Naive thymus-derived CD4-positive, alpha-beta T cell (primary cell): ENCODE results near the gene SLC37A2. TPM values are rescaled to one million over a fixed set of nuclear protein-coding genes. Genes with fewer than 3 reads are reported as not detected.

Experiments
- ATAC-seq: fragments of 150-1000 bp; cut with Tn5 transposase; 2 replicates; pipeline ENCODE4 v1.10.0; 2021; ENCODE audit warnings: mild to moderate bottlenecking, moderate library complexity
- CTCF ChIA-PET: fragments of 350-600 bp; sonication (Branson Sonifier 250); formaldehyde crosslinking; loops from one replicate; lab custom pipeline; 2021; ENCODE audit warnings: antibody characterized with exemption; lab: Charles Lee
- POLR2A ChIA-PET: fragments of 350-600 bp; sonication (Branson Sonifier 250); formaldehyde crosslinking; loops from one replicate; lab custom pipeline; 2021; ENCODE audit warnings: antibody characterized with exemption, inconsistent platforms; lab: Charles Lee
- DNase-seq, 9 donors: peaks; one replicate each; pipeline versions ENCODE4 v3.0.0 to v3.0.0-alpha.2; 2020 to 2022; ENCODE audit warnings: mixed read lengths in 1 of 9
- H3K27ac ChIP-seq: one replicate; pipeline ENCODE4 v1.7.0; 2013; ENCODE audit warnings: mild to moderate bottlenecking, low read depth, low read length, moderate library complexity
- H3K27me3 ChIP-seq, 2 donors: one replicate each; pipeline ENCODE4 v1.7.0; 2013; ENCODE audit warnings: low read length in 2 of 2, mild to moderate bottlenecking in 2 of 2, moderate library complexity in 2 of 2; ENCODE audit not compliant: control insufficient read depth in 2 of 2, insufficient read depth in 2 of 2
- H3K36me3 ChIP-seq, 3 experiments: 1 replicate in 2 of 3; 2 replicates in 1 of 3; pipeline ENCODE4 v1.7.0; 2013; ENCODE audit warnings: low read length in 3 of 3, mild to moderate bottlenecking in 3 of 3, moderate library complexity in 1 of 3; ENCODE audit not compliant: insufficient read depth in 3 of 3, control insufficient read depth in 2 of 3
- H3K4me1 ChIP-seq, 2 donors: one replicate each; pipeline ENCODE4 v1.7.0; 2013; ENCODE audit warnings: low read length in 2 of 2, mild to moderate bottlenecking in 2 of 2, moderate library complexity in 1 of 2; ENCODE audit not compliant: control insufficient read depth in 2 of 2, insufficient read depth in 2 of 2
- H3K4me3 ChIP-seq: 2 replicates; pipeline ENCODE4 v1.7.0; 2013; ENCODE audit warnings: mild to moderate bottlenecking, low read length
- H3K9me3 ChIP-seq, 3 experiments: 1 replicate in 2 of 3; 2 replicates in 1 of 3; pipeline ENCODE4 v1.7.0; 2013; ENCODE audit warnings: low read length in 3 of 3; ENCODE audit not compliant: control insufficient read depth in 2 of 3
- H3K27ac Mint-ChIP-seq, 9 donors: one replicate each; pipeline ENCODE4 v1.8.0; 2020 to 2022; ENCODE audit warnings: mixed read lengths in 9 of 9, mild to moderate bottlenecking in 8 of 9, moderate library complexity in 5 of 9, inconsistent platforms in 2 of 9
- H3K27me3 Mint-ChIP-seq, 5 donors: one replicate each; pipeline ENCODE4 v1.8.0; 2021 to 2022; ENCODE audit warnings: mixed read lengths in 5 of 5, mild to moderate bottlenecking in 1 of 5
- H3K36me3 Mint-ChIP-seq, 5 donors: one replicate each; pipeline ENCODE4 v1.8.0; 2020 to 2022; ENCODE audit warnings: mixed read lengths in 5 of 5, mild to moderate bottlenecking in 3 of 5, inconsistent platforms in 1 of 5
- H3K4me1 Mint-ChIP-seq, 7 donors: one replicate each; pipeline ENCODE4 v1.8.0; 2020 to 2022; ENCODE audit warnings: mixed read lengths in 7 of 7, mild to moderate bottlenecking in 3 of 7, inconsistent platforms in 1 of 7
- H3K4me3 Mint-ChIP-seq, 10 donors: one replicate each; pipeline ENCODE4 v1.8.0; 2020 to 2022; ENCODE audit warnings: mild to moderate bottlenecking in 10 of 10, mixed read lengths in 10 of 10, moderate library complexity in 6 of 10, inconsistent platforms in 2 of 10
- H3K9me3 Mint-ChIP-seq, 11 donors: one replicate each; pipeline ENCODE4 v1.8.0; 2020 to 2022; ENCODE audit warnings: mixed read lengths in 11 of 11, mild to moderate bottlenecking in 4 of 11, inconsistent platforms in 1 of 11, moderate library complexity in 1 of 11
- intact Hi-C, 2 donors: fragments of 100-400 bp; cut with micrococcal nuclease; formaldehyde crosslinking; loops; one replicate each; pipeline ENCODE4 v1.15.1; 2023
- polyA plus RNA-seq, 2 donors: library from polyadenylated mRNA; unstranded; fragments of 300-500 nt; fragmentation: Illumina TruSeq; gene quantifications; one replicate each; pipeline ENCODE4 v1.2.3, GENCODE V29; 2021
- total RNA-seq, 6 experiments: library from RNA in 5 of 6; stranded (reverse) in 5 of 6; gene quantifications; 1 replicate in 5 of 6; 2 replicates in 1 of 6; pipeline ENCODE4 v1.2.3 and lab custom pipeline; 2021 to 2026

SLC37A2 gene
- total and polyA plus RNA-seq, 7 experiments from 2014 or later = 0.07 to 16.3 (median 1.9) TPM

GRCh38 chr11:125069008-125069407 is 5.9 kb downstream of the SLC37A2 start:
- Mint-ChIP-seq H3K9me3 (no peaks in the 10 kb centered on the region), H3K27me3 (peaks cover 32 to 64% (median 53%) of the 10 kb centered on the region in 5 donors), H3K27ac (no peak overlapping the region), H3K4me1 (peaks cover 0 to 21% (median 7%) of the 10 kb centered on the region in 7 donors), H3K4me3 (no peak overlapping the region), H3K36me3 (peaks cover 0 to 3% (median 0%) of the 10 kb centered on the region in 5 donors)
- intact Hi-C loops = no loop called here
- ChIA-PET POLR2A (no interaction called here), CTCF (no interaction called here)
- H3K27me3 ChIP-seq = peaks cover 0 to 6% of the 10 kb centered on the region in 2 donors
- no peaks in the 10 kb centered on the region for H3K36me3 ChIP-seq
- no peak for ATAC-seq
- no peak overlapping the region for H3K4me3 ChIP-seq
- no peak for DNase-seq
- H3K27ac ChIP-seq = no peak overlapping the region
- no peaks in the 10 kb centered on the region for H3K9me3 ChIP-seq
- peaks cover 0 to 1% of the 10 kb centered on the region in 2 donors for H3K4me1 ChIP-seq

GRCh38 chr11:125069796-125070195 is 6.7 kb downstream of the SLC37A2 start:
- Mint-ChIP-seq H3K9me3 (no peaks in the 10 kb centered on the region), H3K4me3 (no peak overlapping the region), H3K27ac (no peak overlapping the region), H3K4me1 (peaks cover 0 to 17% (median 0%) of the 10 kb centered on the region in 7 donors), H3K27me3 (peaks cover 24 to 59% (median 50%) of the 10 kb centered on the region in 5 donors), H3K36me3 (peaks cover 0 to 3% (median 0%) of the 10 kb centered on the region in 5 donors)
- POLR2A ChIA-PET = no interaction called here
- no peak for DNase-seq
- Histone ChIP-seq H3K36me3 (no peaks in the 10 kb centered on the region), H3K9me3 (no peaks in the 10 kb centered on the region), H3K27ac (no peak overlapping the region), H3K27me3 (no peaks in the 10 kb centered on the region), H3K4me3 (no peak overlapping the region), H3K4me1 (no peaks in the 10 kb centered on the region)
- intact Hi-C loops = no loop called here
- CTCF ChIA-PET = no interaction called here
- no peak for ATAC-seq

GRCh38 chr11:125070699-125071254 is 7.7 kb downstream of the SLC37A2 start:
- ChIA-PET CTCF (no interaction called here), POLR2A (no interaction called here)
- no peak overlapping the region for H3K4me3 Mint-ChIP-seq
- H3K27ac Mint-ChIP-seq = peak overlapping the region in 1 of 9 donors; percentile 0
- Histone ChIP-seq H3K27me3 (no peaks in the 10 kb centered on the region), H3K4me1 (no peaks in the 10 kb centered on the region), H3K4me3 (no peak overlapping the region), H3K27ac (no peak overlapping the region), H3K9me3 (no peaks in the 10 kb centered on the region), H3K36me3 (no peaks in the 10 kb centered on the region)
- peak; percentile 92 for ATAC-seq
- no peaks in the 10 kb centered on the region for H3K9me3 Mint-ChIP-seq
- H3K4me1 Mint-ChIP-seq = peaks cover 0 to 17% (median 0%) of the 10 kb centered on the region in 7 donors
- peaks cover 0 to 3% (median 0%) of the 10 kb centered on the region in 5 donors for H3K36me3 Mint-ChIP-seq
- intact Hi-C loops = no loop called here
- H3K27me3 Mint-ChIP-seq = peaks cover 14 to 50% (median 42%) of the 10 kb centered on the region in 5 donors
- DNase-seq = no peak

GRCh38 chr11:125071435-125071834 is 8.3 kb downstream of the SLC37A2 start:
- H3K27ac Mint-ChIP-seq = no peak overlapping the region
- Histone ChIP-seq H3K9me3 (no peaks in the 10 kb centered on the region), H3K4me1 (no peaks in the 10 kb centered on the region), H3K4me3 (no peak overlapping the region), H3K27me3 (no peaks in the 10 kb centered on the region), H3K27ac (no peak overlapping the region), H3K36me3 (no peaks in the 10 kb centered on the region)
- H3K4me1 Mint-ChIP-seq = peaks cover 0 to 17% (median 0%) of the 10 kb centered on the region in 7 donors
- no peak for ATAC-seq
- H3K9me3 Mint-ChIP-seq = no peaks in the 10 kb centered on the region
- H3K27me3 Mint-ChIP-seq = peaks cover 8 to 44% (median 38%) of the 10 kb centered on the region in 5 donors
- intact Hi-C loops = no loop called here
- ChIA-PET CTCF (interaction anchor here (0.6 kb wide), 1 partner anchor 994 kb away, joined by 3 read pairs; no protein-coding TSS in a partner anchor), POLR2A (no interaction called here)
- H3K36me3 Mint-ChIP-seq = peaks cover 0 to 3% (median 0%) of the 10 kb centered on the region in 5 donors
- no peak for DNase-seq
- H3K4me3 Mint-ChIP-seq = no peak overlapping the region

- CTCF ChIA-PET = interaction anchor here (0.6 kb wide), 1 partner anchor 993 kb away, joined by 3 read pairs; no protein-coding TSS in a partner anchor
- H3K27ac Mint-ChIP-seq = no peak overlapping the region
- H3K27ac ChIP-seq = no peak overlapping the region
- H3K4me3 Mint-ChIP-seq = no peak overlapping the region
- DNase-seq (no peak), ATAC-seq (no peak)
- H3K36me3 ChIP-seq = no peaks in the 10 kb centered on the region
- intact Hi-C loops = no loop called here
- POLR2A ChIA-PET = no interaction called here
- no peaks in the 10 kb centered on the region for H3K27me3 ChIP-seq
- H3K36me3 Mint-ChIP-seq = peaks cover 0 to 3% (median 0%) of the 10 kb centered on the region in 5 donors
- no peaks in the 10 kb centered on the region for H3K4me1 ChIP-seq
- H3K4me1 Mint-ChIP-seq = peaks cover 0 to 17% (median 0%) of the 10 kb centered on the region in 7 donors
- no peaks in the 10 kb centered on the region for H3K9me3 ChIP-seq
- no peak overlapping the region for H3K4me3 ChIP-seq
- H3K27me3 Mint-ChIP-seq = peaks cover 7 to 45% (median 37%) of the 10 kb centered on the region in 5 donors
- no peaks in the 10 kb centered on the region for H3K9me3 Mint-ChIP-seq
Measured at GRCh38 chr11:125071846-125072217, 8.7 kb downstream of the SLC37A2 start.

- Mint-ChIP-seq H3K36me3 (peaks cover 0 to 3% (median 0%) of the 10 kb centered on the region in 5 donors), H3K4me1 (peaks cover 0 to 17% (median 0%) of the 10 kb centered on the region in 7 donors), H3K27me3 (peaks cover 7 to 44% (median 33%) of the 10 kb centered on the region in 5 donors), H3K27ac (no peak overlapping the region), H3K4me3 (no peak overlapping the region), H3K9me3 (no peaks in the 10 kb centered on the region)
- H3K27me3 ChIP-seq = no peaks in the 10 kb centered on the region
- ATAC-seq = peak; percentile 51
- no peak for DNase-seq
- intact Hi-C loops = no loop called here
- ChIA-PET POLR2A (no interaction called here), CTCF (no interaction called here)
- no peak overlapping the region for H3K4me3 ChIP-seq
- no peaks in the 10 kb centered on the region for H3K4me1 ChIP-seq
- no peaks in the 10 kb centered on the region for H3K36me3 ChIP-seq
- no peak overlapping the region for H3K27ac ChIP-seq
- no peaks in the 10 kb centered on the region for H3K9me3 ChIP-seq
Measured at GRCh38 chr11:125072218-125072960, 9.3 kb downstream of the SLC37A2 start.
